A549 treated with AZD9567 at 1 μM for 4 hours (cell line): ENCODE data around the gene TIGD3. TPM values are rescaled to one million over a fixed set of nuclear protein-coding genes. Genes with fewer than 3 reads are reported as not detected.

Experiments
- total RNA-seq: library from RNA; stranded (reverse); fragments of 200-300 nt; extraction: Qiagen RNA extraction; gene quantifications from 5 replicates; pipeline ENCODE4 v1.2.3, GENCODE V29; 2022; ENCODE audit not compliant: insufficient read depth

TIGD3 gene
- total RNA-seq, result 1.3 TPM in 5 replicates

GRCh38 chr11:65354265-65355012 is at the start of gene TIGD3:
TSS of gene TIGD3 (plus strand) at chr11:65354751. CDS start at chr11:65355809, 1,058 bp downstream.

GRCh38 chr11:65314501-65315203 is 39.9 kb upstream of the TIGD3 start, which contains the start of gene CDC42EP2:
TSS of gene CDC42EP2 (plus strand) at chr11:65314866. CDS start at chr11:65320899, 6,033 bp downstream.

GRCh38 chr11:65382033-65382803 is 27.7 kb downstream of the TIGD3 start, which contains the start of gene SLC25A45:
TSS of gene SLC25A45 (minus strand) at chr11:65382646. CDS start at chr11:65381951, 695 bp downstream.

GRCh38 chr11:65386307-65387140 is 32.0 kb downstream of the TIGD3 start, which contains the start of gene FRMD8:
TSS of gene FRMD8 (plus strand) at chr11:65386637. CDS start at chr11:65387037, 400 bp downstream.

Other genes with a start within 250 kb of the TIGD3 start
- gene TM7SF2, start 242.9 kb upstream of the TIGD3 start, total RNA-seq, result 5.2 to 8.9 TPM (median 7.1 TPM) in 5 replicates
- 18.0 to 24.2 TPM (median 22.8 TPM) in 5 replicates for gene ZNHIT2, start 237.1 kb upstream of the TIGD3 start, total RNA-seq
- 717 to 1,025 TPM (median 998 TPM) in 5 replicates for gene FAU, start 232.6 kb upstream of the TIGD3 start, total RNA-seq
- gene MRPL49, start 232.4 kb upstream of the TIGD3 start, total RNA-seq, result 63.0 to 75.1 TPM (median 69.6 TPM) in 5 replicates
- gene SYVN1, start 220.2 kb upstream of the TIGD3 start, total RNA-seq, result 32.1 to 46.1 TPM (median 43.1 TPM) in 5 replicates
- not detected in 5 replicates for gene SPDYC, start 184.5 kb upstream of the TIGD3 start, total RNA-seq
- gene CAPN1, start 172.8 kb upstream of the TIGD3 start, total RNA-seq, result 99.3 to 109 TPM (median 108 TPM) in 5 replicates
- 10.7 to 16.6 TPM (median 12.9 TPM) in 5 replicates for gene POLA2, start 92.8 kb upstream of the TIGD3 start, total RNA-seq
- gene CDC42EP2, start 39.9 kb upstream of the TIGD3 start, total RNA-seq, result 15.9 to 20.4 TPM (median 17.2 TPM) in 5 replicates
- gene DPF2, start 20.9 kb upstream of the TIGD3 start, total RNA-seq, result 39.2 to 41.2 TPM (median 40.8 TPM) in 5 replicates
- 8.5 to 11.6 TPM (median 10.3 TPM) in 5 replicates for gene SLC25A45, start 27.9 kb downstream of the TIGD3 start, total RNA-seq
- 33.7 to 57.0 TPM (median 56.4 TPM) in 5 replicates for gene FRMD8, start 31.9 kb downstream of the TIGD3 start, total RNA-seq
- gene NEAT1, start 68.0 kb downstream of the TIGD3 start, total RNA-seq, result 95.1 to 289 TPM (median 267 TPM) in 5 replicates
- 55.2 to 111 TPM (median 88.6 TPM) in 5 replicates for gene MALAT1, start 144.3 kb downstream of the TIGD3 start, total RNA-seq
- 37.6 to 65.4 TPM (median 64.4 TPM) in 5 replicates for gene SCYL1, start 170.3 kb downstream of the TIGD3 start, total RNA-seq
- 65.1 to 117 TPM (median 101 TPM) in 5 replicates for gene LTBP3, start 203.6 kb downstream of the TIGD3 start, total RNA-seq
- 69.5 to 80.8 TPM (median 77.9 TPM) in 5 replicates for gene ZNRD2, start 215.7 kb downstream of the TIGD3 start, total RNA-seq
- 20.8 to 56.1 TPM (median 50.0 TPM) in 5 replicates for gene FAM89B, start 217.8 kb downstream of the TIGD3 start, total RNA-seq
- 22.6 to 35.1 TPM (median 32.7 TPM) in 5 replicates for gene EHBP1L1, start 221.3 kb downstream of the TIGD3 start, total RNA-seq
- gene KCNK7, start 241.0 kb downstream of the TIGD3 start, total RNA-seq, result 0.26 to 1.4 TPM (median 0.77 TPM) in 4 of 5 replicates, not detected in the other